OCI-LY3 (cell line): ENCODE measurements around the gene ATP1B1.

Experiments used
- H2AFZ ChIP-seq: fragments of 200-600, 300-600 bp; shearing (Covaris generic); 2 replicates; pipeline ENCODE4 v1.6.0; 2014; ENCODE audit warnings: antibody characterized with exemption, low read depth, low read length
- H3K27ac ChIP-seq: fragments of 200-600, 300-600 bp; sonication (generic); 2 replicates; pipeline ENCODE4 v1.5.1; 2014; ENCODE audit warnings: mild to moderate bottlenecking, low read length, moderate library complexity, mixed read lengths
- H3K27me3 ChIP-seq: fragments of 200-600, 300-600 bp; sonication (generic); 2 replicates; pipeline ENCODE4 v1.6.1; 2014; ENCODE audit warnings: low read depth, low read length, mixed read lengths
- H3K36me3 ChIP-seq: fragments of 200-600, 300-600 bp; sonication (generic); replicated peaks from 2 replicates; pipeline ENCODE3; 2014; ENCODE audit warnings: low read depth, low read length, mixed read lengths
- H3K4me1 ChIP-seq: fragments of 300-600, 200-600 bp; sonication (generic); 2 replicates; pipeline ENCODE4 v1.6.1; 2014; ENCODE audit warnings: low read length, mixed read lengths
- H3K4me2 ChIP-seq: fragments of 200-600, 300-600 bp; sonication (generic); 2 replicates; pipeline ENCODE4 v1.6.1; 2014; ENCODE audit warnings: low read length, mixed read lengths
- H3K4me3 ChIP-seq: fragments of 300-600, 200-600 bp; sonication (generic); 2 replicates; pipeline ENCODE4 v1.5.1; 2014; ENCODE audit warnings: antibody characterized with exemption, mild to moderate bottlenecking, low read length, moderate library complexity
- H3K79me2 ChIP-seq: fragments of 300-600, 200-600 bp; shearing (Covaris generic); 2 replicates; pipeline ENCODE4 v1.6.1; 2014; ENCODE audit warnings: mild to moderate bottlenecking, low read length, mixed read lengths
- H3K9ac ChIP-seq: fragments of 300-600, 200-600 bp; shearing (Covaris generic); 2 replicates; pipeline ENCODE4 v1.6.0; 2014; ENCODE audit warnings: mild to moderate bottlenecking, low read length, moderate library complexity
- H3K9me3 ChIP-seq: fragments of 200-600, 300-600 bp; shearing (Covaris generic); 2 replicates; pipeline ENCODE4 v1.6.1; 2014; ENCODE audit warnings: low read length, mixed read lengths; ENCODE audit not compliant: insufficient read depth
- H4K20me1 ChIP-seq: fragments of 200-600, 300-600 bp; sonication (generic); 2 replicates; pipeline ENCODE4 v1.6.1; 2016; ENCODE audit warnings: low read length, mixed read lengths; ENCODE audit not compliant: insufficient read depth
- EZH2phosphoT487 ChIP-seq: fragments of 200-600 bp; shearing (Covaris generic); IDR thresholded peaks from 2 replicates; pipeline ENCODE4 v1.6.1; 2018; ENCODE audit warnings: antibody characterized with exemption, mixed run types, low read depth
- TF ChIP-seq, protein P1 (sequence below): fragments of 200-600, 300-600 bp; sonication (generic); IDR thresholded peaks from 2 replicates; pipeline ENCODE4 v1.5.1; 2014; ENCODE audit warnings: antibody characterized with exemption, low read length, low read depth

The ATP1B1 gene

DNA sequence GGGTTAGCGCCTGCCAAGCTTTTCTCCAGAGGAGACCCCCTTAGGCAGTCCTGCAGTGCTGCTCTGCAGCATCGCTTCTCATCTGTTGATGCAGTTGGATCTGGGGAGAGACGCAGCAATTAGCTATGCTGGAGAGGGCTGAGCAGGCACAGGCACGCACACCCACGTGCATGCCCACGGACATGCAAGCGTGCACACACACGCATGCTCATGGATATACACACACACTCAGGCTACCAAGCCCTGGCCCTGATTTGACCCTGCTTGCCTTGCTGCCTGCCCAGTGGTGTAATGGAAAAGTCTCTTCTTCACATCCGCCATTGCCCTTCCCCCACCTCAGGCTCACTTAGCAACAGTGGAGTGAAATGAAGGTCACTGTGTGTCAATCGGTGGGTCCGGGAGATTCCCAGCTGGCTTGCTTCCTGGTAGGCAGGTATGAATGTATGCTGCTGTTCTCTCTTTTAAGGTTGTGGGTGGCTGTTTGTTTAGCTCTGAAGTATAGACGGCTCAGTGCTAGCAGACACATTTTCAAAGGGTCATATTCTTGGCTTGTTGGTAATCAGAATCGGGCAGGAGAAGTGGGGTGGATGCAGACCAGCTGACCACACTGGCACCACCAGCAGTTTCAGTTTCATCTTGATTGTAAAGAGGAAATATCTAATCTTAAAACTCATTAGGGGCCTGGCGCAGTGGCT is 9.5 kb downstream of the ATP1B1 start:
- H4K20me1 ChIP-seq: peaks cover 46% of the 10 kb centered on the region
- TF ChIP-seq, protein P1, sequence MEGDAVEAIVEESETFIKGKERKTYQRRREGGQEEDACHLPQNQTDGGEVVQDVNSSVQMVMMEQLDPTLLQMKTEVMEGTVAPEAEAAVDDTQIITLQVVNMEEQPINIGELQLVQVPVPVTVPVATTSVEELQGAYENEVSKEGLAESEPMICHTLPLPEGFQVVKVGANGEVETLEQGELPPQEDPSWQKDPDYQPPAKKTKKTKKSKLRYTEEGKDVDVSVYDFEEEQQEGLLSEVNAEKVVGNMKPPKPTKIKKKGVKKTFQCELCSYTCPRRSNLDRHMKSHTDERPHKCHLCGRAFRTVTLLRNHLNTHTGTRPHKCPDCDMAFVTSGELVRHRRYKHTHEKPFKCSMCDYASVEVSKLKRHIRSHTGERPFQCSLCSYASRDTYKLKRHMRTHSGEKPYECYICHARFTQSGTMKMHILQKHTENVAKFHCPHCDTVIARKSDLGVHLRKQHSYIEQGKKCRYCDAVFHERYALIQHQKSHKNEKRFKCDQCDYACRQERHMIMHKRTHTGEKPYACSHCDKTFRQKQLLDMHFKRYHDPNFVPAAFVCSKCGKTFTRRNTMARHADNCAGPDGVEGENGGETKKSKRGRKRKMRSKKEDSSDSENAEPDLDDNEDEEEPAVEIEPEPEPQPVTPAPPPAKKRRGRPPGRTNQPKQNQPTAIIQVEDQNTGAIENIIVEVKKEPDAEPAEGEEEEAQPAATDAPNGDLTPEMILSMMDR: no peak
- no peak for TF ChIP-seq EZH2phosphoT487
- peak overlapping the region; percentile 80 for H3K27ac ChIP-seq
- H3K4me1 ChIP-seq: peaks cover 85% of the 10 kb centered on the region
- H3K4me3 ChIP-seq: peak overlapping the region; percentile 45
- H3K36me3 ChIP-seq: peaks cover 79% of the 10 kb centered on the region
- peak overlapping the region; percentile 73 for H3K4me2 ChIP-seq
- H3K79me2 ChIP-seq: peaks cover 95% of the 10 kb centered on the region
- H3K27me3 ChIP-seq: no peaks in the 10 kb centered on the region
- H2AFZ ChIP-seq: no peak overlapping the region
- H3K9ac ChIP-seq: peak overlapping the region; percentile 26; the same call in 1 of the 2 replicates
- no peaks in the 10 kb centered on the region for H3K9me3 ChIP-seq

DNA sequence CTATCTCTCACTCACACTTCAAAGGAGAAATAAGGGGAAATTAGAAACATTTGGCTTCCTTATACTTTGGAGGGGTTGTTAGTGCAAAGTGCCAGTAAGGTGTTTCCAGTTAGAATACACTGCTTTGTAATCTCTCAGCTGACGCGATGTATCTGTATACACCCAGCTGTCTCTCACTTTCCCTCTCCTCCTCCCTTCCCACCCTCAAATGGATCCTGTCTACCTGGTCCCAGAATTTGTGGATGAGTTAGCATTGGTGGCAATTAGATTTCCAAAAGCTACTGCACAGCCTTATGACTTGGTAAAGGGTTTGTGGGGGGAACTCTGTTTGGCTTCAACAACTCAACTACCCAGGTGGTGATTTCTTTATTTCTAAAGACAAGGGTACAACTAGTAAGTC is 10.5 kb downstream of the ATP1B1 start:
- Histone ChIP-seq H3K4me3 (peak overlapping the region; percentile 0; the same call in 1 of the 2 replicates), H2AFZ (no peak overlapping the region), H3K4me1 (peaks cover 85% of the 10 kb centered on the region), H4K20me1 (peaks cover 56% of the 10 kb centered on the region), H3K27me3 (no peaks in the 10 kb centered on the region), H3K36me3 (peaks cover 79% of the 10 kb centered on the region), H3K79me2 (peaks cover 95% of the 10 kb centered on the region), H3K9me3 (no peaks in the 10 kb centered on the region), H3K9ac (peak overlapping the region; percentile 26; the same call in 1 of the 2 replicates), H3K4me2 (peak overlapping the region; percentile 73), H3K27ac (peak overlapping the region; percentile 80)
- no peak for TF ChIP-seq EZH2phosphoT487
- TF ChIP-seq, protein P1: no peak

DNA sequence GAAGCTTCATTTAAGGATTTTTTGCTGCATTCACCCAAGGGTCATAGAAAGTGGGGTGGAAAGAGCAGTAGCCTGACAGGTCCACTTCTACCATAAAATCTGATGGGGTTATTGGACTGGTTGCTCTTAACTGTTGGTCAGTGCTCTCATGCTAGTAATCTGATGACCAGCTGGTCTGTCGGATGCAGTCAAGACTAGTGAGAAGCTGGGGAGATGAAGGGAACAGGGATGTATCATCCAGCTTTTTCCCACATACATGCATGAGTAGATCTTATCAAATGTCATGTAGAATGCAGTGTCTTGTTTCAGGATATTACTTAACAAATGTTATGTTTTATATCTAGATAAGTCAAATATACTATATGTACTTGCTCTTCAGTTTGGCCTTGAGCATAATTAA is 11.1 kb downstream of the ATP1B1 start:
- TF ChIP-seq EZH2phosphoT487: no peak
- TF ChIP-seq, protein P1: no peak
- Histone ChIP-seq H3K4me1 (peaks cover 85% of the 10 kb centered on the region), H3K36me3 (peaks cover 77% of the 10 kb centered on the region), H3K27me3 (no peaks in the 10 kb centered on the region), H3K4me3 (no peak overlapping the region), H4K20me1 (peaks cover 61% of the 10 kb centered on the region), H2AFZ (no peak overlapping the region), H3K79me2 (peaks cover 92% of the 10 kb centered on the region), H3K9me3 (no peaks in the 10 kb centered on the region), H3K27ac (no peak overlapping the region), H3K9ac (no peak overlapping the region), H3K4me2 (no peak overlapping the region)

DNA sequence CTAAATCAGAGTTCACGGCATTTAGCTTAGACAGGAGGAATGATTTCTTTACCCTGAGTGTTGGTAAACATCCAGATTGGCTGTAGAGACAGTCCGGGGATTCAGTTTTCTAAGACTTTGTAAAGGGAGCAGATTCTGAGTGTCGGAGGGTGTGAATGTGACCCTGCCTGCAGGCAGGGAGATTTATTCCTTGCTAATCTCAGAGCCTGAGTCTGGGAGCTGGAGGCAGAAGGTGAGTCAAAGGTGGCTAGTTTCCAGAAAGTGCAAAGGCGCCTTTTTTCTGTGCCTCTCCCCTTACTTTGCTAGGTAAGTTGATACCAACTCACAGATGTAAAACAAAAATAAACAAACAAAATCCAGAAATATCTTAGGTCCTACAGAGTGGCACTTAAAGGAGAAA is 11.7 kb downstream of the ATP1B1 start:
- no peak overlapping the region for H2AFZ ChIP-seq
- H3K79me2 ChIP-seq: peaks cover 92% of the 10 kb centered on the region
- no peak overlapping the region for H3K9ac ChIP-seq
- H3K9me3 ChIP-seq: no peaks in the 10 kb centered on the region
- H3K4me2 ChIP-seq: no peak overlapping the region
- TF ChIP-seq, protein P1: no peak
- no peak for TF ChIP-seq EZH2phosphoT487
- peaks cover 85% of the 10 kb centered on the region for H3K4me1 ChIP-seq
- H3K4me3 ChIP-seq: no peak overlapping the region
- peaks cover 75% of the 10 kb centered on the region for H3K36me3 ChIP-seq
- no peak overlapping the region for H3K27ac ChIP-seq
- no peaks in the 10 kb centered on the region for H3K27me3 ChIP-seq
- peaks cover 67% of the 10 kb centered on the region for H4K20me1 ChIP-seq
